Occipital lobe (tissue), 2 donors: Measurements from ENCODE around the gene BBS7. TPM values are rescaled to one million over a fixed set of nuclear protein-coding genes. Genes with fewer than 3 reads are reported as not detected.

ENCODE experiments used
- DNase-seq: peaks from one replicate; lab custom pipeline; 2025; lab: John Stamatoyannopoulos, UW
- total RNA-seq: library from RNA; depleted of rRNA; stranded (reverse); fragments of >200 nt; gene quantifications from one replicate; pipeline ENCODE4 v1.2.3, GENCODE V29; 2014

Gene BBS7
- total RNA-seq, 1 donor from 2014 or later, result 50.5 TPM

DNA sequence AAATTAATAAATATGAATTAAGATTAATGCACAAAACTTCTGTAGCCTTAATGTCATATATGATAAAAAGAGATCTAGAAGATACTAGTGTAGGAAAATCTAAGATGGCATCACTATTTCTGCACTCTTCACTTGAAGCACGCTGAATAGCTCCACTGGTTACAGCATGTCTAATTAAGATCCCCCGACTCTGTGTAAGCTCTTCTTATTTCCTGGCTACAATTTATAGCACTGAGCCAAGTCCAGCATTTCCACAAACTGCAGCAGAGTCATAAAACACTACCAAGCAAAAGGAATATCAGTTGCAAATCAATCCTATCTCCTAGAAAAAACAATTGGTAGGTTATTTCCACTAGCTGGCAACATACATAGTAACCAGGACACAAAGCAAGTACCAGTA is 45.3 kb downstream of the BBS7 start:
- no peak for DNase-seq

DNA sequence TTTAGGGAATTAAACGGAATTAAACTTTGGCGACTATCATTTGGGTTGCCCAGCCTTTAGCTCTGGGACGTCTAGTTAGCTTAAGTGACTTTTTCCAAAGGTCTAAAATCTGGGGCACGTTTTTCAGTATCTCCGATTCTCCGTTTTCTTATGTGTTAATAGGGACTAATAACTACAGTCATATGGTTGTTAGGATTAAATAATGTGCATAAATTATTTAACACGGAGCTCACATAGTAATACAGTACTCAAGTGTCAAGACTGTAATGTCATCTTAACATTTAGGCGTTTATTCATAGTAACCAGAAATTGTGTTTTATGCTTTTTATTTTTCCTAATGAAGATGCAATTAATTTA is 46.1 kb downstream of the BBS7 start:
- no peak for DNase-seq

- peak; percentile 95 for DNase-seq
Observed at GRCh38 chr4:121823505-121824170, 46.6 kb downstream of the BBS7 start, which contains the start of gene CCNA2. CCNA2 (minus strand) TSS chr4:121823883; CDS start chr4:121823628, 255 bp downstream.

DNA sequence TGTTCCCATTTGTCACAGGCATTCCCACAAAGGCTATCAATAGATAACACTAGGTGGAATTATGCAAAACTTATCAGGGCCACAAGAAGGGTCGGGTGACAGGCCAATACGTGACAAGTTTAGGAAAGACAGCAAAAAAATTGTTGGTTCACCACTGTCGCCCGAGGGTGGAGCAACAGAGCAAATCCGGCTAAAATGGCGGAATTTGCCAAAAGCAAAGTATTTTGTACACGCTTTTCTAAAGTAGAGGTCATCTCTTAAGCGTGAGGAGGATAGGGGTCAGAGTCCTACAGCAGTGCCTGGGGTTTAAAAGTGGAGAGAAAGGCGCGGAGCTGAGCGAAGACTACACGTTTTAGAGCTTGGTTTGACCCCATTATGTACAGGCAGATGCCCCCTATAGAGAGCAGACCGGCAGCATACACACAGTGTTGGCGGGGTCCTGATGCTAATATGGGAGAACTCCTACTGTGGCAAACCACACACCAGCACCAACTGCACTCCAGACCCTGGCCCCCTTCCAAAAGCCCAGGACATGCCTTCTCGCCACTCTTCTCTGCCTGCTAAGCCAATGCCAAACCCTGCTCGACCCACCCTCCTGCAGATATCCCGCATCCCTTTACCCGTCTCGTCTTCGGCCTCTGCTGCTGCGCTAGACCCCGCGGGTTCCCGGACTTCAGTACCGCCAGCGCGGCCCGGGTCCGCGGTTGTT is 47.3 kb downstream of the BBS7 start:
- no peak for DNase-seq

DNA sequence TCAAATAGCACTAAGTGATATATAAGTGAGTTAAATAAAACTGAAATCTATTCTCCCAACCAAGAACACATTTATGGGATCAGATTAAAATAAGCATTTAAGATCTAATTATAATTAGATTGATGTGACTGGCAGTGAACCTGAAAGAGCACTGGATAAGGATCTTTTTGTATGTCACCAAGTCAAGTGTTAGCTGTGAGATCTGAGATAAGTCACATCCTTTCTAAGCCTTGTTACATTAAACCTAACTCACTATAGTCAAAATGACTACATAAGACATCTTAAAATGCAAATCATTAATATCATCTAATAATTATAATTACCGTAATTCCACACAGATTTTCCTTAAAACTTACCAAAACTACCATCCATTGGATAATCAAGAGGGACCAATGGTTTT is 48.2 kb downstream of the BBS7 start:
- no peak for DNase-seq

- DNase-seq, result no peak
Observed at GRCh38 chr4:121819216-121819965, 50.9 kb downstream of the BBS7 start.

DNA sequence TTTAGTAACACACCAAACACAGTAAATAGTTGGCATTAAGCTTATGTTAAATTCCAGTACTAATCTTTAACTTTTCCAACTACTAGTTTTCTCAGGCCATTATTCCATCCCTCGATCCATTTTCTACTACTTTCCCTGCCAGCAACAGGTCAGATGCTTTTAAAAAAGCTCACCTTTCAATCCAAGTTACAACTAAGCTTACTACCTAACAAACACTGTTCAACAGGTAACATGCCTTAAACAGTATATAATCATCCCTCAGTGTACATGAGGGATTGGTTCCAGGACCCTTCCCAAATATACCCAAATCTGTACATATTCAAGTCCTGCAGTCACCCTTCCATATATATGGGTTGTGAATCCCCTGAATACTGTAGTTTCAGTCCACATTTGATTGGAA is 52.1 kb downstream of the BBS7 start:
- DNase-seq, result no peak

DNA sequence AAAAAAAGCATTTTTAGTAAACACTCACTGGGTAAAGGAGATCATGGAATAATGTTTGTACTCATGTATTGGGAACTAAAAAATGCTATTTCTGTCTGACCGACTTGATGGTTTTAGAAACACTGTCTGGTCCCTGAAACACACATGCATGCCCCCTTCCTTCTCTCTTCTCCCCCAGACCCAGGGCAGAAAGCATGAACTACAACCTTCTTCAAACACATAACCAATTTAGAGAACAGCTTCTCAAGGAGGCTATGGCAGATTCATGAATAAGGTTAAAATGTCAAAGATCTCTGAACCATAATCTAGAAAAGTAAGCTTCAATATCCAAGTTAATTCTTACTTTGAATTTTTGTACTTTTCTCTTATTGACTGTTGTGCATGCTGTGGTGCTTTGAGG is 52.6 kb downstream of the BBS7 start:
- DNase-seq, result no peak

DNA sequence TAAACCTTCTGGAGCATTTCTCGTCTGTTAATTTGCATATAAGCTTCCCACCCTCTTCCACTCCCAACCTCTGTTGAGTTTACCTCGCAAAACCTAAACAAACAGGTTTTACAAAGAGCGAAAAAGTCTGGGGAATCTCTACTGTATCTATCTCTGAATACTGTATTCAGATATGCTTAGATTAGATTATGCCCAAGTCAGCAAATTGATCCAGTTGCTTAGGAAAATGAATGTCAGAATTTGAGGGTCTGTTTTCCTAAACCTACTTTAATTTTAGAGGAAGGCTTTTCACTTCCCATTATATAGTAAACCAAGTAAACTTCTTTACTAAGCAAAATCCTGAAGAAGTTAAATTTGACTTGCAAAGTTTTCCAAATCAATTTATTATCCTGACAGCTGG is 53.3 kb downstream of the BBS7 start:
- DNase-seq, result no peak

- no peak for DNase-seq
Observed at GRCh38 chr4:121814756-121815155, 55.5 kb downstream of the BBS7 start.

- DNase-seq, result no peak
Observed at GRCh38 chr4:121811122-121811521, 59.2 kb downstream of the BBS7 start.

GRCh38 chr4:121806411-121806810 is 63.9 kb downstream of the BBS7 start:
- DNase-seq, result no peak

- DNase-seq, result no peak
Observed at GRCh38 chr4:121801715-121802075, 68.6 kb downstream of the BBS7 start.

DNA sequence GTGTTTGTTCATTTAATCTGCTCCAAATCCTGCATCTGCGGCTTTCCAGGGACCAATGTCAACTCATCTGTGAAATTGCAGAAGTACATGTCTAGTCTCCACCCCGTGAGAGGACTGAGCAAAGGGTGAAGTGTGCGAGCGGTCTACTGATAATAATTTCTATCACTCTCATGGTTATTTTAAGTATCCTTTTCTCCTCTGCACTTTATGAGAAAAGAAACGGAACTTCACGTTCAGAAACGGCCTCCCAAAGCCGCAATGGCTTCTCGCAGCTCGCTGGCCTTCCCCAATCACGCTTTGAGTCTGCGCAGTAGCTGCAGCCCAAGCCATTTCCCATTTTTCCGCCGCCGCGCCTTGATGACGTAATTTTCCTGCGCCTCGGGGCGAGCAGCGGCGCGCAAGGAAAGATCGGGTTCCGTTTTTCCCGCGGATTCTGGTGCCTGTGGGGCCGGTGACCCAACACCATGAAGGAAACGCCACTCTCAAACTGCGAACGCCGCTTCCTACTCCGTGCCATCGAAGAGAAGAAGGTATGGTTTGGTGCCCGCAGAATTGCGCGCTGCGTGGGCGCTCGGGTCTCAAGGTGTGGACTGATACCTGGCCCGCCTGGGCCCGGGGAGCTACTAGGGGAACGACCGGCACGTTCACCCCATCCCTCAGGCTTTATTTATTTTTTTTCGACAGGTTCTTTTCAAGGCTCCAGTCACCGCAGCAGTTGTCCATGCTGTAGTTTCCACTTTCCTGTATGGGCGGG is 69.1 kb downstream of the BBS7 start, which contains the start of gene EXOSC9:
EXOSC9 (plus strand) TSS at position 363 of the 754 bp plus-strand sequence; CDS start at position 465, 102 bp downstream.
- peak; percentile 87 for DNase-seq

- no peak for DNase-seq
Observed at GRCh38 chr4:121800638-121800960, 69.7 kb downstream of the BBS7 start.

DNA sequence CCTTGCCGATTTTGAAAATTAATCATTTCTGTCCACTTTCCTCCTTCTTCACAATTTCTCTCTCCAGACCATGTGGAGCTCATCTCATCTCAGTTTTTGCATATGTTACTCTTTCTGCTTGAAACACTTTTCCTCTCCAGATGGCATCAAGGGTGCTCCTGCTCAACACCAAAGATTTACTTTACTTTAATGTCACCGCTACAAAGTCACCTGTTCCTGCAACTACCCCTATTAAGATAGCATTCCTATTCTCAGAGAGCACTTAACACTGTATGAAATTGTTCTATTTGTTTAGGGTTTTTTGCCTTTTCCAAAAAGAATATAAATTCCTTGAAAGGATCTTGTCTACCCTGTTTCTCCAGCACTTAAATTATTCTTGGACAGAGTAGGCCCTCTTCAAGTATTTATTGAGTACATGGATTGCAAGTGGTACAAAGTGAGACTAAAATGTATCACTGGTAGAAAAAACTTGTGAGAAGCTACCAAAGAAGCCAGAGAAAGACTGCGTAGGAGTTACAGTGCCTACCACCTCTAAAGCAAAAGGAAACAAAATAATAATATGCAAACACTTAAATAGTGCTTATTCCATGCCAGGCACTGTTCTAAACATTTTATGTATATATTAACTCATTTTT is 70.3 kb downstream of the BBS7 start:
- DNase-seq, result no peak

DNA sequence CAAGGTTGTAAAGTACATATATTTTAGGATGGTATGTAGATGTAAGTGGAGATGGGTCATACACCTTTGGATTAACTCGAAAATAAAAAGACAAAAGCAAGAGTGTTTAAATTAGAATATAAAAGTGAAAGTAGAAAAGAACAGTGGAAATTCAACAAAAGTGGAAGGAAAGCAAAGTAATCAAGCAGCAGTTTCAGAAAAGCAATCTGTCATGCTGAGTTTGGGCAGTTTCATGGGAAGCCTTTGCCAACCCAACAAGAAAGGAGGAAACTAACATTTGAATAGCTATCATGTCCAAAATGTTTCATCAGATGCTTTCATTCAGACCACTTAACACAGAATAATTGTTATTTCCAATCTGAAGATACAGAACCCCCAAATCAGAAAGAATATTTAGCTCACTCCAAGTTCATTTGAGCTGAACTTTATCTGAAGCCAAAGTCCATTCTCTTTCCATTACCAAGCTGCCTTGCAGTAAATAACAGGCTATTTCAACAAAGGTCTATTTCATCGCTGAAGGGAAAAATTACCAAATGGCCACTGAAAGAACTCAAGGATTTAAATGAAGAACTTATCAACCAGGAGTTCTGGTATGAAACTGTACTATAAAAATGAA is 71.0 kb downstream of the BBS7 start:
- no peak for DNase-seq

- DNase-seq, result no peak
Observed at GRCh38 chr4:121796283-121796682, 74.0 kb downstream of the BBS7 start.

- DNase-seq, result no peak
Observed at GRCh38 chr4:121794505-121795188, 75.6 kb downstream of the BBS7 start.

DNA sequence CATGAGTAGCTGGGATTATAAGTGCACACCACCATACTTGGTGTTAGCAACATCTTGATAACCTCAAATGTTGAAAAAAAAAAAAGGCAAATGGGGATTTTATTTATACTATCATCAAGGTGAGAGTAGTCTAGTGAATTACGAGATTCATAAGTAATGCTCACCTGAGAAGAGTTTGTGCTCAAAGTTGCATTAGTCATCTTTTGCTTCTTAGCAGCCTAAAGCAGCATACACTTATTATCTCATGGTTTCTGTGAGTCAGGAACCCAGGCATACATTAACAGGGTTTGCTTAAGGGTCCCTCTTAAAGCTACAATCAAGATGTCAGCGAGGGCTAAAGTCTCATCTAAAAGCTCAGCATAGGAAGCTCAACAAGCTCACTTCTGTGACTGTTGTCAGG is 77.3 kb downstream of the BBS7 start:
- no peak for DNase-seq
